Measurements from ENCODE around the gene WFDC1. TPM values are rescaled to one million over a fixed set of nuclear protein-coding genes. Genes with fewer than 3 reads are reported as not detected.

Gene WFDC1
- total RNA-seq: not detected in 2 replicates

GRCh38 chr16:84294531-84295142, at the start of gene WFDC1:
Gene WFDC1, plus strand, starts transcription at chr16:84294878. Its CDS starts 94 bp downstream, at chr16:84294972.
- TF ChIP-seq, protein P1, sequence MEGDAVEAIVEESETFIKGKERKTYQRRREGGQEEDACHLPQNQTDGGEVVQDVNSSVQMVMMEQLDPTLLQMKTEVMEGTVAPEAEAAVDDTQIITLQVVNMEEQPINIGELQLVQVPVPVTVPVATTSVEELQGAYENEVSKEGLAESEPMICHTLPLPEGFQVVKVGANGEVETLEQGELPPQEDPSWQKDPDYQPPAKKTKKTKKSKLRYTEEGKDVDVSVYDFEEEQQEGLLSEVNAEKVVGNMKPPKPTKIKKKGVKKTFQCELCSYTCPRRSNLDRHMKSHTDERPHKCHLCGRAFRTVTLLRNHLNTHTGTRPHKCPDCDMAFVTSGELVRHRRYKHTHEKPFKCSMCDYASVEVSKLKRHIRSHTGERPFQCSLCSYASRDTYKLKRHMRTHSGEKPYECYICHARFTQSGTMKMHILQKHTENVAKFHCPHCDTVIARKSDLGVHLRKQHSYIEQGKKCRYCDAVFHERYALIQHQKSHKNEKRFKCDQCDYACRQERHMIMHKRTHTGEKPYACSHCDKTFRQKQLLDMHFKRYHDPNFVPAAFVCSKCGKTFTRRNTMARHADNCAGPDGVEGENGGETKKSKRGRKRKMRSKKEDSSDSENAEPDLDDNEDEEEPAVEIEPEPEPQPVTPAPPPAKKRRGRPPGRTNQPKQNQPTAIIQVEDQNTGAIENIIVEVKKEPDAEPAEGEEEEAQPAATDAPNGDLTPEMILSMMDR (IDR thresholded peaks at IDR 0.05): no peak
- no peaks in the 10 kb centered on the region for H3K4me1 Mint-ChIP-seq
- no peak for ATAC-seq (ENCODE audit: low read depth)
- DNase-seq: no peak
- intact Hi-C loops (cut with micrococcal nuclease): no loop called here
- H3K4me3 Mint-ChIP-seq: no peak within 1 kb of the TSS
- H3K27ac Mint-ChIP-seq: no peak within 1 kb of the TSS
- CTCF ChIA-PET: no interaction called here
- H3K27me3 Mint-ChIP-seq: peaks cover 43% of the 10 kb centered on the region
- no peaks in the 10 kb centered on the region for H3K9me3 Mint-ChIP-seq
- H3K36me3 Mint-ChIP-seq (ENCODE audit: low read depth): no peaks in the 10 kb centered on the region
- POLR2A ChIA-PET: no interaction called here

- TF ChIP-seq, protein P1 (IDR thresholded peaks at IDR 0.05): no peak
- ChIA-PET CTCF (no interaction called here), POLR2A (no interaction called here)
- H3K4me1 Mint-ChIP-seq: no peaks in the 10 kb centered on the region
- ATAC-seq (ENCODE audit: low read depth) (no peak), DNase-seq (no peak)
- H3K4me3 Mint-ChIP-seq: no peak overlapping the region
- H3K27me3 Mint-ChIP-seq: peaks cover 21% of the 10 kb centered on the region
- H3K9me3 Mint-ChIP-seq: peaks cover 4% of the 10 kb centered on the region
- H3K27ac Mint-ChIP-seq: no peak overlapping the region
- intact Hi-C loops (cut with micrococcal nuclease): no loop called here
- H3K36me3 Mint-ChIP-seq (ENCODE audit: low read depth): no peaks in the 10 kb centered on the region
These were observed 48.6 kb upstream of the WFDC1 start for GRCh38 chr16:84245956-84246678.

- CTCF ChIA-PET: no interaction called here
- no peak overlapping the region for H3K4me3 Mint-ChIP-seq
- no peak overlapping the region for H3K27ac Mint-ChIP-seq
- H3K9me3 Mint-ChIP-seq: peaks cover 4% of the 10 kb centered on the region
- no peaks in the 10 kb centered on the region for H3K4me1 Mint-ChIP-seq
- intact Hi-C loops (cut with micrococcal nuclease): no loop called here
- DNase-seq (no peak), ATAC-seq (ENCODE audit: low read depth) (no peak)
- POLR2A ChIA-PET: no interaction called here
- H3K27me3 Mint-ChIP-seq: peaks cover 19% of the 10 kb centered on the region
- H3K36me3 Mint-ChIP-seq (ENCODE audit: low read depth): no peaks in the 10 kb centered on the region
- TF ChIP-seq, protein P1 (IDR thresholded peaks at IDR 0.05): no peak
These were observed 48.0 kb upstream of the WFDC1 start for GRCh38 chr16:84246679-84247077.

- intact Hi-C loops (cut with micrococcal nuclease): no loop called here
- TF ChIP-seq, protein P1 (IDR thresholded peaks at IDR 0.05): no peak
- ChIA-PET CTCF (no interaction called here), POLR2A (no interaction called here)
- peaks cover 23% of the 10 kb centered on the region for H3K27me3 Mint-ChIP-seq
- no peak overlapping the region for H3K4me3 Mint-ChIP-seq
- ATAC-seq (ENCODE audit: low read depth) (no peak), DNase-seq (no peak)
- H3K36me3 Mint-ChIP-seq (ENCODE audit: low read depth): no peaks in the 10 kb centered on the region
- H3K27ac Mint-ChIP-seq: no peak overlapping the region
- H3K9me3 Mint-ChIP-seq: peaks cover 4% of the 10 kb centered on the region
- no peaks in the 10 kb centered on the region for H3K4me1 Mint-ChIP-seq
These were observed 47.3 kb upstream of the WFDC1 start for GRCh38 chr16:84247331-84247730.

DNA sequence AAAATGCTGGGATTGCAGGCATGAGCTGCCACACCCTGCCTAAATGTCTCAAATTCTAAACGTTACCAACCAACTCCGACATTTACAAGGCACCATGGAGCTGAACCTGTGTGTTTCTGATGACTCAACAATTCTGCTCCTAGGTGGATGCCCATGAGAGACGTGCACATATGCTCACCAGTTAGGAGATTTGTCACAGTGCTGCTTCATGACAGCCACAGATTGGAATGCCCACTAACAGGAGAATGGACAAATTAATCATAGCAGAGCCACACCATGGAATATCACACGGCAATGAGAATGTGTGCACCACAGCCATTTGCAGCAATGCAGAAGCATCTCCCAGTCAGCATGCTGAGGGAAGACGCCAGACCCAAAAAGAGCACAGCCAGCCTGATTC, 46.8 kb upstream of the WFDC1 start:
- Mint-ChIP-seq H3K27me3 (peaks cover 23% of the 10 kb centered on the region), H3K4me3 (no peak overlapping the region), H3K36me3 (ENCODE audit: low read depth) (no peaks in the 10 kb centered on the region), H3K9me3 (peaks cover 4% of the 10 kb centered on the region), H3K27ac (no peak overlapping the region), H3K4me1 (no peaks in the 10 kb centered on the region)
- no peak for DNase-seq
- TF ChIP-seq, protein P1 (IDR thresholded peaks at IDR 0.05): no peak
- CTCF ChIA-PET: no interaction called here
- POLR2A ChIA-PET: no interaction called here
- intact Hi-C loops (cut with micrococcal nuclease): no loop called here
- no peak for ATAC-seq (ENCODE audit: low read depth)

Measured in activated B cell treated with CpG ODN at 0.5 μM for 24 hours (primary cell).